ENCODE data around the gene ABCG5.
A peak's percentile ranks its signal among the peaks of the same experiment; 100 is the strongest.

ABCG5 gene

GRCh38 chr2:43838560-43839267, at the start of gene ABCG5, which contains the start of gene ABCG8:
Gene ABCG5 (minus strand): TSS chr2:43838839. CDS start chr2:43838679, 160 bp downstream.
Gene ABCG8 (plus strand): TSS chr2:43838971. CDS start chr2:43839054, 83 bp downstream.
- DNase-seq, result no peak

DNA sequence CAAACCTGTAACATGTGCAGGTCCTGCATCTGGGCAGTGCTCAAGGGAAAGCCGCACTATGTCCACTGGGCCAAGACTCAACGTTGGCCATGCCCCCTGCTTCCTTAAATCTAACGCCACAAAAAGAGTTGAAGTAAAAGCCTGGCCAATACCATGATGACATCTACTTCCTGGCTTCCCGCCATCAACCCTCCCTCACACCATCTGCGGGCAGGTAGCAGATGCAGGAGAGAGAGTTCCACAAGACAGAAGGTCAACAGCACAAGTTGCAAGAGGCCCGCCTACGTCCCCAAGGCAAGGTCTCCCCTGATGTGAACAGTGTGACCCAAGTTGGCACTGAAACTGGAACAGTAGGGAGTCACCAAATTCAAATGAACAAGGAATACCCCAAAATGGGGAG, 48.5 kb upstream of the ABCG5 start:
- DNase-seq, result no peak

- no peak for DNase-seq
Measured at GRCh38 chr2:43885132-43885632, 46.5 kb upstream of the ABCG5 start.

- DNase-seq, result no peak
Measured at GRCh38 chr2:43884689-43885088, 46.0 kb upstream of the ABCG5 start.

DNA sequence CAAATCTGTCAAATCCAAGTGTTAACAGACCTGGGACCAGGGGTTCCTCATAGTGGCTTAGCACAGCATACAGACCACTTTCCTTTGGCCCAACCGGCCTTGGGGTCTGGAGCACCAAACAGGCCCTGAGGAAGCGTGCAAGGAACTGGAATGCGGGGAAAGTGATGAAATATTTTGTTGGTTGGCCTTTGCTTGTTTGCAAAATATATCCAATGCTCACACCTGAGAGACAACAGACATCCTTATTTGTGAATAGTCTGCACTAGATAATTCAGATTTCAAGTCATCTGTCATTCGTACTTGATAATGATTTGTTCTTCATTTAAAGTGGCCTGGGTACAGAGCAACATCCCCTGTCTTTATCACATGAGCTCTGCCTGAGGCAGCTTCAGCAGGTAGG, 43.7 kb upstream of the ABCG5 start:
- no peak for DNase-seq

DNA sequence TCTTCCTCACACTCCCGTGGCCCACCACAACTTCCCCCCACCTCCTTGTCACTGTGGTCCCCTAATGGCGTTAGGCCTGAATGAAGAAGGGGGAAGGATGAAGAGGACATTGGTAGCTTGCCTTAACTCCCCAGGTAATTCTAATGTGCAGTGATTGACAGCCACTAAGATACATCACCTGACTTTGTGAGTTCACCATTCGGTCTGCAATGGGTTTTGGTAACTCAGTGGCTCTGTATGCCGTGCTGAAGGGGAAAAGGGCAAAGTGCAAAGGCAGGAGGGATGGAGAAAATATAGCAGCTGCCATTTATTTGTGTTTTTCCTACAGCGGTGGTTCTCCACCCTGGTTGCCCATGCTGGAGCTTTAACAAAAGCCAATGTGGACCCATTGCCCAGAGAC, 42.3 kb upstream of the ABCG5 start:
- DNase-seq, result no peak

DNA sequence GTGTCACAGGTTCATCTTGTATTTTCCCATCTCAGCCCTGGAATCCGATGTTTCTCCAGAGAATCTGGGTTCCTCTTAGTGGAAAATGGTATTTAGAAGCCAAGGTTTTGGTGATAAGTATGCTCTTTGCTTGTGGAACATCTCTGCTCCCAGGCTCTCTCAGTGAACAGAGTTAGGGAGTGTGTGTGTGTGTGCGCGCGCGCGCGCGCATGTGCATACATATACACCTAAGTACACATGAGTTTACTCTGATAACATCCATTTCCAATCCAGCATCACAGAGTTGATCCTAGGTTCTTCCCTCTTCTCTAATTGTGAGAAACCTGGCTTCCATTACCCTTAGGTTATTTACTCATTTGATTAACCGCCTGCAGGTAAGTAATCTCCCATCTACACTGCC, 41.8 kb upstream of the ABCG5 start:
- DNase-seq, result no peak

DNA sequence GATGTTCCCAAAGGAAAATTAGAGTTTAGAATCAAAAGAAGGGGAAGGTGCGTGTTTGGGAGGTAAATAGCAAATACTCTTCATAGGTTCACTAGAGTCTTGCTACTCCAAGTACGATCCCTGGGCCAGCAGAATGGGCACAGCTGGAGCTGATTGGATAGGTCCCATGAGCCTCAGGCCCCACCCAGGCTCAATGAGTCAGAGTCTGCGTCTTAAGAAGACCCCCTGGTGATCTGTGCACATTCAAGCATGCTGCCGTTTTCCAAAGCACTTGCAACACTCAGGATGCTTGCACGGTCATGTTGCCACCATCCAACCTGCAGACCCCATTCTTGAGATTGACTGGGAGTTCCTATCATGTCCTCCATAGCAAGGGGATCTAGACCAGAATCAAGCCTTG, 40.6 kb upstream of the ABCG5 start:
- no peak for DNase-seq

DNA sequence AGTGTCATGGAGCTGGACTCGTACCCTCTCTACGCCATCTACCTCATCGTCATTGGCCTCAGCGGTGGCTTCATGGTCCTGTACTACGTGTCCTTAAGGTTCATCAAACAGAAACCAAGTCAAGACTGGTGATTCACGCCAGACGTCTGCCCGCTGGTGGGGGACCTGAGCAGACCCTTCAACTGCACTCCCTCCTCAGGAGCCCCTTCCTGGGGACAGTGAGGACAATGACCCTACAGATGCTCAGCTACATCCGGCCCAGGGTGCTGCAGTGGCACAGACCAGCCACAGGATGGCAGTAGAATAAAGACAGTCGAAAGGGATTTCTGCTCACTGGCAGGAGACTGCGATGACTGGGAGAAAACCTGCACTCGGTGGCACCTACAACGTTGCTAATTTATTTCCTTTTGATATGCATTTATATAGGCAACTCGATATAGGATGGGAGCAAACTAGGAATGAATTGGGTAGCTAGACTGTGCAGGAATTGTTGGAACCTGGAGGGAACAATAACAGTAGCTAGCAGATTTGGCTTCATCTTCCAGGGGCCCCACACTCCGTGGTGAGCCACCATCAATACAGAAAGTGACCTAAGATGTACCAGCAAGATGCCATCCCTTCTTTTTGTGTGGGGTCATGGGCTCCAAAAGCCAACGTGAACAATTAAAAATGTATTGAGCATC, 39.3 kb upstream of the ABCG5 start:
- peak; percentile 85 for DNase-seq

- DNase-seq, result no peak
Measured at GRCh38 chr2:43874776-43875451, 36.3 kb upstream of the ABCG5 start.

DNA sequence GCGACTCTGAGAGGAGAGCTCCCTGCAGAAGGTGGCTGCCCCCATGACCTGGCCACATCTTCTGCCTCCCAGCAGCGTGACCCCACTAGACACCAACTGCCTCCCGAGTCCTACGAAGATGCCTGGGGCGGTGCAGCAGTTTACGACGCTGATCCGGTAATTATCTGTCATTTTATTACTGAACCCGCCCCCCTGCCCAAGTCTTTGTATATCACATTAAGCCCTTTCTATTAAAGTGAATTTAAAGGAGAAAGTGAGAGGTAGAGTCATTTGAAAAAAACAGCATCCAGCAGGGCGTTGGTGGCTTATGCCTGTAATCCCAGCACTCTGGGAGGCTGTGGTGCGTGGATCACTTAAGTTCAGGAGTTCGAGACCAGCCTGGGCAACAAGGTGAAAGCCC, 33.5 kb upstream of the ABCG5 start:
- DNase-seq, result no peak

DNA sequence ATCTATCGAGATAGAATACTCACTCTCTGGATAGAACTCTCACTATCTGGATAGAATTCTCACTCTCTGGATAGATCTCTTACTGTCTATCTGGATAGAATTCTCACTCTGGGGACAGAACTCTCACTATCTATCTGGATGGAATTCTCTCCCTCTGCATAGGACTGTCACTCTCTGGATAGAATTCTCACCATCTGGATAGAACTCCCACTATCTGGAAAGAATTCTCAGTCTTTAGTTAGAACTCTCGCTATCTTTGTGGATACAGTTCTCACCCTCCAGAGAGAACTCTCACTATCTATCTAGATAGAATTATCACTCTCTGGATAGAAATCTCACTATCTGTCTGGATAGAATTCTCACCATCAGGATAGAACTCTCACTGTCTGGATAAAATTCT, 16.7 kb upstream of the ABCG5 start:
- DNase-seq, result no peak

DNA sequence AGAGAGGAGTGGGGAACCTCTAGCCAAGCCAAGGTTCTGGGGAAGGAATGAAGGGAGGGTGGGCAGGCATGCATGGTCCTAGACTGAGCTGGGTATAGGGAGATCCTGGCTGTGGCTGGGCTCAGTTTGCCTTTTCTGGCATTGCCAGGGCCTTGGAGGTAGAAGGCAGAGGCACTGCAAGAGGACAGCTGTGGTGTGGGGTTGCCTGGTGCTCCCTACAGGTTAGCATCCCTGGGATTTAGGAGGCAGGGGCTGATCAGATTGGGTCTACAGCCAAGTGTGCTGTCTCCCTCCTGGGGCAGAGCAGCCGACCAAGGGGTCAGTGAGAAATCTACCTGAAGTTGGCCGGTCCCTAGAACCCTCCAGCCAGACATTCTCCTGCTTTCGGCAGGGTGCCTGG, 16.0 kb upstream of the ABCG5 start:
- DNase-seq, result no peak

DNA sequence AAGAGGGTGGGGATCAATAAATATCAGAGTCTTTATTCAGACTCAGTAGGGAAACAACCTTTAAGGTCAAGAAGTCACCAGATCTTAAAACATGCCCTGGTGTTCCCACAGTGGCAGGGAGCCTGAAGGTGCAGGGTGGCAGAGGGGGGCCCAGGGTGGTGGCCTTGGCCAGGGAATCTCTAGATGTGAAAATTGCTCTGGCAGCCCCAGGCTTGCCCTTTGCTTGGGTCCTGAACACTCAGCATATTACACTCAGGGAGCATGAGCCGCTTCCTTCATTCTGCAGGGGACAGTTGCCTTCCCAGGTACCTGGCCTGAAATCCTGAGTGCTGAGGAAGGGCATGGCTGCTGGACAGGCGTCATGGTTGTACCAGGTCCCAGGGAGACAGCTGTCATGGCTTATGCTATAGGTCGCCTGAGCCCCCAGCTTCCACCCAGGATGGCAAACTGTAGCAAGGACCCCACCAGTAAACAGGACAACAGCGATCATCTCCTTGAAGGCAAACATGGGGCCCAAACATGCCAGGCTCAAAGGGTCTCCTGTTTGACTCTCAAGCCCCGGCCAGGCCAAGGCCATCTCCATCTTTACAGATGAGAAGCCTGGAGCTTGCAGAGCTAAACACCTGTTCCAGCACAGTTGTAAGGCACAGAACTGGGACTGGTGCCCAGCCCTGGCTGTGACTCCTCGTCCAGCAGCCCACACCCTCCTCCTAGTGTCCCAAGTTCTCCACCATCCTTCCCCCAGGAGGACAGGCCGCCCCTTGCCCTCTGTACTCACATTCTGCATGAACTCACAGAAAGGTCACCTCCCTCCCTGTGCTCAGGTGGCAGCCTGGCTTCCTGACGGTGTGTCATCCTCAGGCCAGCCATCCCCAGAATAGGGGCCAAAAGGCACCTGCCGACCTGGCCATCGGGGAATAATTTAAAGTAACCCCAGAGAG, 14.8 kb upstream of the ABCG5 start:
- DNase-seq, result no peak

- DNase-seq, result no peak
Measured at GRCh38 chr2:43852196-43852730, 13.6 kb upstream of the ABCG5 start.

GRCh38 chr2:43851011-43851980, 12.7 kb upstream of the ABCG5 start:
- no peak for DNase-seq

- DNase-seq, result peak; percentile 12
Measured at GRCh38 chr2:43848214-43848613, 9.6 kb upstream of the ABCG5 start.

DNA sequence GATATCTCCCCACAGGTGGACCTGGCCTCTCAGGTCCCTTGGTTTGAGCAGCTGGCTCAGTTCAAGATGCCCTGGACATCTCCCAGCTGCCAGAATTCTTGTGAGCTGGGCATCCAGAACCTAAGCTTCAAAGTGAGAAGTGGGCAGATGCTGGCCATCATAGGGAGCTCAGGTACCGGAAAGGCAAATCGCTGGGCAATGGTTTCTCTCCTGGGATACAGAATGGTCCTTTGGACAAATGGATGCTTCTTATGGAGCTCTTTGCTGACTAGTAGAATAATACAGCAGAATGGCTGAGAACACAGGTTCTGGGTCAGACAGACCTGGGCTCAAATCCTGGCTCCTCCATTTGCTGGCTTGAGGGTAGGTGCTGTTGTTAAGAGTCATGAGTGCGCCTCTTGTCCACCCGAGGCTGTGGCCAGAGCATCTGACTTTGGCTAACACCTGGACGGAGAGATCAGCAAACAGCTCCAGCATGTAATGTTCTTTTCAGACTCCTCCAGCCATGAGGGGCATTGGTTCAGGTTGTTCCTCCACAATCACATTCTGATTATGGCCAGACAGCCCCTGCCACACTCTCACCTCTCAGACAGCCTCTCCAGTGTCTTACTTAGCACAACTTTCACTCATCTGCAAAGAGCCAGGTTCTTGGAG, 7.6 kb upstream of the ABCG5 start:
- no peak for DNase-seq

DNA sequence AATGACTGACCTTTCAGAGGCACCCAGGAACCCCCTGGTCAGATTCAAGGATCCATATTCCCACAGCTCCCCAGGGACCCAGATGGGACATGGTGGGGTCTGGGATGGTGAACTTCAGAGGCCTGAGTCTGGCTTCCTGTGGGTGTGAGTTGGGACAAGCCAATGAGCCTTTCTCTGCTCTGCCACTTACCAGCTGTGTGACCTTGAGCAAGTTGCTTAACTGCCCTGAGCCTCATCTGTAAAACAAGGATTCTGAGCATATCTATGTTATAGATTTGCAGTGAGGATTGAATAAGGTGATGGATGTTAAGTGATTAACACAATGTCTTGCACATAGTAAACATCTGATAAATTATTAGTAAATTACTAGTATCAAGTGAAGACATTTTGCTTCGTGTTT, 6.5 kb upstream of the ABCG5 start:
- DNase-seq, result no peak

DNA sequence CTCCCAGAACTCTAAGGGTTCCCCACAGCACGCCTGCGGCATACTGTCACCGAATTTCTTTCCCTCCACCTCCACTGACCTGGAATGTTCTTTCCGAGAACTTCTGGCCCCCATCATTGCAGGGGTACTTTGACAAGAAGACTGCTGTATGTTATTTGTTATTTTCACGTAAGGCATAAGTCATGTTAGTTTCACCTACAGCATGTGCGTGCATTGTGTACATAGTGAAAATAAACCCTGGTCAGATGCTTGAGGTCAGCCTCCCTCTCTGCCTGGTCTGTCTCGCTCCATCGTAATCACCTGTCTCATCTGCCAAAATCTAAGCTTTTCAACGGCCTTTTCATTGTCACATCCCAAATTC, 4.2 kb upstream of the ABCG5 start:
- DNase-seq, result no peak
